ENCODE measurements around the gene FMN1. TPM values are rescaled to one million over a fixed set of nuclear protein-coding genes. Genes with fewer than 3 reads are reported as not detected.

The FMN1 gene
- total RNA-seq, 2 experiments from 2014 or later: not detected

- Mint-ChIP-seq H3K27me3 (peaks cover 6% of the 10 kb centered on the region), H3K9me3 (ENCODE audit: low read depth) (no peaks in the 10 kb centered on the region), H3K4me1 (no peaks in the 10 kb centered on the region), H3K4me3 (no peak overlapping the region), H3K27ac (no peak overlapping the region), H3K36me3 (no peaks in the 10 kb centered on the region)
- no peak for DNase-seq
- ATAC-seq: no peak
- CTCF ChIA-PET: no interaction called here
Measured at GRCh38 chr15:32778391-32779176, 415.9 kb downstream of the FMN1 start.

- Mint-ChIP-seq H3K36me3 (no peaks in the 10 kb centered on the region), H3K4me3 (no peak overlapping the region), H3K27me3 (peaks cover 7% of the 10 kb centered on the region), H3K4me1 (no peaks in the 10 kb centered on the region), H3K27ac (no peak overlapping the region), H3K9me3 (ENCODE audit: low read depth) (no peaks in the 10 kb centered on the region)
- ATAC-seq (no peak), DNase-seq (no peak)
- CTCF ChIA-PET: no interaction called here
Measured at GRCh38 chr15:32775103-32775502, 419.4 kb downstream of the FMN1 start.

DNA sequence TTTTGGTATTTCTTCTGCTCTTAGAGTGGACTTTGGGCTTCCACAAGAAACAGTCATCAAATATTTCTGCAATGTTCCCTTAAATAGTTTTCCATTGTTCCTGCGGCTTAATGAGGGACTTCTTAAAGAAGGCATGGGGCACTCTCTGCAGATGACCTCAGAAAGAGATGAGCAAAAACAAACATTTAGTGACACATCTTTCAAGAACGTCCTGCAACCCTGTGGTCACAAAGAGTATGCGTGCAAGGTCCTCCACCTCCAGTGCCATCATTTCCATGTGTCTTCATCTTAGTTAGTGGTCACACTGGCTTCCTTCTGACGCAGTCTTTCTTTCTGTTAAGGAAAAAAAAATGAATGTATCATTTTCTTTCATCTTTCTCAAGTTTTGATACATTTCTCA, 420.5 kb downstream of the FMN1 start:
- Mint-ChIP-seq H3K36me3 (no peaks in the 10 kb centered on the region), H3K27me3 (peaks cover 7% of the 10 kb centered on the region), H3K27ac (no peak overlapping the region), H3K4me1 (no peaks in the 10 kb centered on the region), H3K9me3 (ENCODE audit: low read depth) (no peaks in the 10 kb centered on the region), H3K4me3 (no peak overlapping the region)
- CTCF ChIA-PET: no interaction called here
- DNase-seq (no peak), ATAC-seq (no peak)

DNA sequence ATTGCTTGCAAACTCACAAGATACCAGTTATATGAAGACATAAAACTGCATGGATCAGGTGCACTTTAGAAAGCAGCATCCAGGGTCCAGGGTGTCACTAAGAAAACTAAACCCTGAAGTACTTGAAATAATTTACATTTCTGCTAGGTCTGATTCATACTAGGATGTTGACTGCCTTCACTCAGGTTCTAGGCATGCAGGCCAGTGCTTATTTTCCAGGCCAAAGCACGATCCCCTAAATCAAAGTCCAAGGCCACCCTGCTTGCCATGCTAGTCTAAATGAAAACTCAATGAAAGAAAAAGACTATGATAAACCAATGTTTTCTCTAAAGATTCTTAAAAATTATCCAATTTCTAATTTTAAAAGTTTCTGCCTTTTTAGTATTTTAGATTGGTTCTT, 427.3 kb downstream of the FMN1 start:
- DNase-seq: no peak
- H3K9me3 Mint-ChIP-seq (ENCODE audit: low read depth): no peaks in the 10 kb centered on the region
- no peak for ATAC-seq
- H3K36me3 Mint-ChIP-seq: no peaks in the 10 kb centered on the region
- H3K27ac Mint-ChIP-seq: no peak overlapping the region
- no peaks in the 10 kb centered on the region for H3K4me1 Mint-ChIP-seq
- H3K4me3 Mint-ChIP-seq: no peak overlapping the region
- H3K27me3 Mint-ChIP-seq: peaks cover 16% of the 10 kb centered on the region
- CTCF ChIA-PET: no interaction called here

- Mint-ChIP-seq H3K27me3 (peaks cover 17% of the 10 kb centered on the region), H3K9me3 (ENCODE audit: low read depth) (no peaks in the 10 kb centered on the region), H3K27ac (no peak overlapping the region), H3K4me3 (no peak overlapping the region), H3K36me3 (no peaks in the 10 kb centered on the region), H3K4me1 (no peaks in the 10 kb centered on the region)
- no peak for DNase-seq
- no peak for ATAC-seq
- CTCF ChIA-PET: no interaction called here
Measured at GRCh38 chr15:32766101-32766500, 428.4 kb downstream of the FMN1 start.

- no peaks in the 10 kb centered on the region for H3K36me3 Mint-ChIP-seq
- no peaks in the 10 kb centered on the region for H3K9me3 Mint-ChIP-seq (ENCODE audit: low read depth)
Measured at GRCh38 chr15:32765236-32765635, 429.3 kb downstream of the FMN1 start.

DNA sequence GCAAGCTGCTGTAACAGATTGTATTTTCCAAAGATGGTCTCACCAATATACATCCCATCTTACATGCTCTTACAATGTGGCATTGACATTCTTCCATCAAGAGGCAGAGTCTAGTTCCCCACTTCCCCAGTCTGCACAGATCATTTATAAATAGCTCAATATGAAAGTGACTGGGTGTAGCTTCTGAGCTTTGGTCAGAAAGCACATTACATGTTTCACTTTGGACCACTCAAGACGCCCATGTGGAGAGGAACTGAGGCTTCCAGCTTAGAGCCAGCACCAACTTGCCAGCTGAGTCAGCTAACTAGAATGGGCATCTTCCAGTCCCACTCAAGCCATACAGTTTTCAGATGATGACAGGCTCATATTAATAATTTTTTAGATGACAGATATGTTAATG, 431.2 kb downstream of the FMN1 start:
- ATAC-seq (no peak), DNase-seq (no peak)
- CTCF ChIA-PET: no interaction called here
- Mint-ChIP-seq H3K4me1 (no peaks in the 10 kb centered on the region), H3K36me3 (no peaks in the 10 kb centered on the region), H3K27me3 (peaks cover 25% of the 10 kb centered on the region), H3K9me3 (ENCODE audit: low read depth) (no peaks in the 10 kb centered on the region), H3K27ac (no peak overlapping the region), H3K4me3 (no peak overlapping the region)

More at GRCh38 chr15:32765236-32765635, 429.3 kb downstream of the FMN1 start:
- H3K27me3 Mint-ChIP-seq: peaks cover 24% of the 10 kb centered on the region
- DNase-seq: no peak
- no peak overlapping the region for H3K27ac Mint-ChIP-seq
- no peaks in the 10 kb centered on the region for H3K4me1 Mint-ChIP-seq
- CTCF ChIA-PET: no interaction called here
- H3K4me3 Mint-ChIP-seq: no peak overlapping the region
- ATAC-seq: no peak

- CTCF ChIA-PET: no interaction called here
- DNase-seq (no peak), ATAC-seq (no peak)
- Mint-ChIP-seq H3K36me3 (no peaks in the 10 kb centered on the region), H3K27ac (no peak overlapping the region), H3K4me3 (no peak overlapping the region), H3K4me1 (no peaks in the 10 kb centered on the region), H3K9me3 (ENCODE audit: low read depth) (no peaks in the 10 kb centered on the region), H3K27me3 (peaks cover 21% of the 10 kb centered on the region)
Measured at GRCh38 chr15:32757426-32757825, 437.1 kb downstream of the FMN1 start.

DNA sequence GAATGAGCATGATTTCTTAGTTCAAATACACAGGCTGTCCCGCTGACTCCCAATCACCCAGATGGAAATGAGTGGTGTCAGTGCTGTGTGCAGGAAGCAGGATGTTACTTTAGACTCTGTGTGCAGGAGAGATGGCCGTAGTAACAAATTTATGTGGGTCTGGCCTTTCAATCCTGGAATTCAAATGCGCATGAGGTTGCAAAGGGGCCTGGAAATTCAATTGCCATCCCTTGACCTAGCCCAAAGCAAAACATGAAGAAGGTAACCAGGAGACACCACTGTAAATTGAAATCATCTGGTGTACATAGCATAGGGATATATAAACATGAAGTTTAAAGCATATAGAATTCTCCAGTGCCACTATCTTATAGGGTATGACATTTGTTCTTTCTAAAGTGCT, 443.5 kb downstream of the FMN1 start:
- no peaks in the 10 kb centered on the region for H3K9me3 Mint-ChIP-seq (ENCODE audit: low read depth)
- H3K36me3 Mint-ChIP-seq: no peaks in the 10 kb centered on the region
- no peak overlapping the region for H3K27ac Mint-ChIP-seq
- no peak overlapping the region for H3K4me3 Mint-ChIP-seq
- peaks cover 17% of the 10 kb centered on the region for H3K27me3 Mint-ChIP-seq
- CTCF ChIA-PET: no interaction called here
- ATAC-seq: no peak
- H3K4me1 Mint-ChIP-seq: no peaks in the 10 kb centered on the region
- DNase-seq: no peak

DNA sequence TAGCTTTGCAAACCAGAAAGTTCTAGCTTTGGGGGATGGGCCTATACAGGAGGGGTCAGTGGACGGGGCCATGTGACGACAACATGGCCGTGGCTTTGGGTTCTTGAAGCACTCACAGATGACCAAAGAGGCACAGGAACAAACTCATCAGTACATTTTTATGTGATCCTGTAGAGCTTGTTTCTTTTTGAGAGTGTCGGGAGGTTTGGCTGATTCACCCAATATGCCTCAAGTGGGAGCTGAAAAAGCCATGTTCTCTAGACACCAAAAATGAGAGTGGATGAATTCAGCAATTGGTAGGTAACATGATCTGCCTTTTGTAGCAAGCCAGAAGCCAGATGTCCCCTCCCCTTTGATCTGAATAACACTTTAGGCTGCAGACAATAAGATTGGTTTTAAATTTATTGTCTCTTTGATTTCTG, 446.6 kb downstream of the FMN1 start:
- Mint-ChIP-seq H3K27ac (no peak overlapping the region), H3K36me3 (no peaks in the 10 kb centered on the region)
- CTCF ChIA-PET: no interaction called here

GRCh38 chr15:32746116-32746857, 448.2 kb downstream of the FMN1 start:
- Mint-ChIP-seq H3K9me3 (ENCODE audit: low read depth) (no peaks in the 10 kb centered on the region), H3K4me1 (no peaks in the 10 kb centered on the region), H3K27me3 (peaks cover 32% of the 10 kb centered on the region), H3K27ac (no peak overlapping the region), H3K36me3 (no peaks in the 10 kb centered on the region), H3K4me3 (no peak overlapping the region)
- CTCF ChIA-PET: no interaction called here
- no peak for ATAC-seq
- no peak for DNase-seq

More for the DNA sequence above, 446.6 kb downstream of the FMN1 start:
- peaks cover 28% of the 10 kb centered on the region for H3K27me3 Mint-ChIP-seq
- H3K4me3 Mint-ChIP-seq: no peak overlapping the region
- ATAC-seq: no peak
- no peaks in the 10 kb centered on the region for H3K9me3 Mint-ChIP-seq (ENCODE audit: low read depth)
- no peak for DNase-seq
- H3K4me1 Mint-ChIP-seq: no peaks in the 10 kb centered on the region

- H3K27me3 Mint-ChIP-seq: peaks cover 46% of the 10 kb centered on the region
- H3K4me3 Mint-ChIP-seq: no peak overlapping the region
- ATAC-seq (no peak), DNase-seq (no peak)
- no peak overlapping the region for H3K27ac Mint-ChIP-seq
- H3K4me1 Mint-ChIP-seq: no peaks in the 10 kb centered on the region
- H3K9me3 Mint-ChIP-seq (ENCODE audit: low read depth): no peaks in the 10 kb centered on the region
- CTCF ChIA-PET: no interaction called here
- no peaks in the 10 kb centered on the region for H3K36me3 Mint-ChIP-seq
Measured at GRCh38 chr15:32743411-32744140, 450.9 kb downstream of the FMN1 start.

DNA sequence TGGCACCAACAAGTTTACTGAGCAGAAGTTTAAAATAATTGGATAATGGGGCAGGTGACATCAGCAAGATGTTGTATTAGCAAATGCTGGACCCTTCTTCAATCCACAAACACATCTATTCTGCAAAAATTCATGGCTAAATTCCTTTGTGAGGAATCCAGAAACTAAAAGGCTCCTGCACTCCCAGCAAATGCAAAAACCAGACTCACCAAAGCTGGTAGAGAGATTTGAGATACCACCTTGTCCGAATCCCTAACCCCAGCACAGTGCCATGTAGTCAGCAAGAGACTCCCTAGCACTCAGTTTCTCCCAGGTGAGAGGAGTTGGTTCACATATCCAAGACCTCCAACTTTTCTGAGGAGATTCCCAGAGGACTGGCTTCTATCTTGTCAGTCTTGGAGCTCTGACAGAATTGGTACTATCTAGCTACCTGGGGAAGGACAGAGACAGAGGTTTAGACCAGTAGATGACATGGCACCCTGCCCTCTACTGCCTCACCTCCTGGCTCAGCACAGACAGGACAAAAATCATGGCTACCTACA, 454.9 kb downstream of the FMN1 start:
- Mint-ChIP-seq H3K27me3 (peaks cover 57% of the 10 kb centered on the region), H3K4me3 (no peak overlapping the region), H3K27ac (no peak overlapping the region), H3K4me1 (no peaks in the 10 kb centered on the region), H3K9me3 (ENCODE audit: low read depth) (no peaks in the 10 kb centered on the region), H3K36me3 (no peaks in the 10 kb centered on the region)
- CTCF ChIA-PET: no interaction called here
- DNase-seq: no peak
- no peak for ATAC-seq

Measured in activated CD8-positive, alpha-beta memory T cell treated with anti-CD3 and anti-CD28 coated beads, Interleukin-2, amount 10 ng/mL, durations not matched to agents 7 days and 5 days (primary cell).